ENCODE data around the gene PPM1H.
"Not testable (repeated sequence)": the region's sequence is repeated elsewhere in the genome, so short reads cannot be mapped to it uniquely, and the experiment has no call there.

PPM1H gene

DNA sequence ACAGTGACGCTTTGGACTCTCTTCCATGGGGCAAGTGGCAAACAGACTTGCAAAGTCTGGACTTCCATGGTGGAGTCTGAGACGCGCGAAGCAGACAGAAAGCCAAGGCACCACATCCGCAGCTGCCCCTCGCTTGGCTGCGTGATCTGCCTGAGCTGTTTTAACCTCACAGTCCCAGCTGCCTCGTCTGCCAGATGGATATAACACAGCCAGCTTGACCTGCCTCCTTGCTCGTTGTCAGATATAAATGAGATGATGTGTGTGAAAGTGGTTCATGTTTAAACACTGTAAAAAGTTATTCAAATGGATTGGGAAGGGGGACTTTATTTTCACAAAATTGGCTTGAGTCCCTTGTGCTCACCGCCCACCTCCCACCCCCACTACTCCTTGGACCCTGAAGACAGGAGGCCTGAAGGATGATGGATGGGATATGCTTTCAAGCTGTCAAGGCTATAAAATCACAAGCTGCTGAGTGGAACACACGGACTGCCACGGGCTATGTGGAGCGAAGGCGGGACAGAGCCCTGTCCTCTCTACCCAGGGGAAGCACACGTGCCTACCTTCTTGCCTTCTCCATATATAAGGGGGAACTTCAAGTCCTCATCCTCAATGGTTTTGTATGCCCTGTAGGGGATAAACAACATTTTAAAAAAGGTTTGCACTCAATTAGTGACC is 241.4 kb downstream of the PPM1H start:
- no peak for DNase-seq (ENCODE audit: extremely low read depth in 1 of 2, low read depth in 1 of 2)

GRCh38 chr12:62692884-62693283 is 242.1 kb downstream of the PPM1H start:
- DNase-seq (ENCODE audit: extremely low read depth in 1 of 2, low read depth in 1 of 2): no peak

DNA sequence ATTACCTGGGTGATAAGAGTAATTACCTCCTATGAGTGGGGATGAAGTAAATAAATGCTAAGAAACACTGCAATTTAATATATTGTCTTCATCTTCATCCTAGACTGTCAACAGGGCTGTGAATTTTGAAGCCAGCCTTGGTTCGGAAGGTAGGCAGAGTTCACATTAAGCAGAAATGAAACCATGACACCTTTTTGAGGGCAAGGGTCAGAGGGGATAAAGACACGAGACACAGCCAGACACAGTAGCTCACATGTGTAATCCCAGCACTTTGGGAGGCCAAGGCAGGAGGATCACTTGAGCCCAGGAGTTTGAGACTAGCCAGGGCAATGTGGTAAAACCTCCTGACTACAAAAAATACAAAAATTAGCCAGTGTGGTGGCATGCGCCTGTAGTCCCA is 243.6 kb downstream of the PPM1H start:
- no peak for DNase-seq (ENCODE audit: extremely low read depth in 1 of 2, low read depth in 1 of 2)

- no peak for DNase-seq (ENCODE audit: extremely low read depth in 1 of 2, low read depth in 1 of 2)
Observed at GRCh38 chr12:62689042-62689839, 245.7 kb downstream of the PPM1H start.

GRCh38 chr12:62686938-62687337 is 248.0 kb downstream of the PPM1H start:
- DNase-seq (ENCODE audit: extremely low read depth in 1 of 2, low read depth in 1 of 2): no peak

DNA sequence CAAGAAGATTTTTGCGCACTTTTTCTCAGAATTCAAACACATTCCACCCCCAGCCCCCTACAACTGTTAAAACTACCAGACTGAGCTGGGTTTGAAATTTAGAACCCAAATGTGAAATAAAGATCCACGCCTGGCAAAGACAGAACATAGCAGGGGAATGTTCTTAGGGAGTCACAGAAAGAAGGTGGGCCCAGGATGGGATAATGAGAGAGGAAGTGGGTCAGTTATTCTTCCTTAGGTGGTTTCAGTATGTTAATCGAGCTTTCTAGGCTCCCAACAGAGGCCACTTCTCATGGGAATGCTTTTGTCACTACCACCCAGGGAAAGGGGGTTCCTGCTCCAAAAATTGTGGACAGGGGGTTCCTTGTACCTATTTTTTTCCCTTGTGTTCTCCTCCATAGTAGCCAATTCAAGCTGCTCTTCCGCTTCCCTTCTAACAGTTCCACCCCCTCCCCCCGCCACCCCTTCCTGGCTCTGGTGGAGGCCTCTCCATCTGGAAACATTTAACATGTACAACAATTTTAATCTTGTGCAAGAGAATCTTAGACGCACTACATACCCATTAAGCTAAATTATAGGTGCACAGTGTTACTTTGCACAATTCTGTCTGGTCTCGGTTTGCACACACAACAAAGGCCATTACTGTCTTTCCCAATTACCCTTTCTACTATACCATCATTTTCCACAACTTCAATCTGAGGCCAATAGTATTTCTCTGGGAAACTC is 250.2 kb downstream of the PPM1H start:
- DNase-seq (ENCODE audit: extremely low read depth in 1 of 2, low read depth in 1 of 2): no peak

DNA sequence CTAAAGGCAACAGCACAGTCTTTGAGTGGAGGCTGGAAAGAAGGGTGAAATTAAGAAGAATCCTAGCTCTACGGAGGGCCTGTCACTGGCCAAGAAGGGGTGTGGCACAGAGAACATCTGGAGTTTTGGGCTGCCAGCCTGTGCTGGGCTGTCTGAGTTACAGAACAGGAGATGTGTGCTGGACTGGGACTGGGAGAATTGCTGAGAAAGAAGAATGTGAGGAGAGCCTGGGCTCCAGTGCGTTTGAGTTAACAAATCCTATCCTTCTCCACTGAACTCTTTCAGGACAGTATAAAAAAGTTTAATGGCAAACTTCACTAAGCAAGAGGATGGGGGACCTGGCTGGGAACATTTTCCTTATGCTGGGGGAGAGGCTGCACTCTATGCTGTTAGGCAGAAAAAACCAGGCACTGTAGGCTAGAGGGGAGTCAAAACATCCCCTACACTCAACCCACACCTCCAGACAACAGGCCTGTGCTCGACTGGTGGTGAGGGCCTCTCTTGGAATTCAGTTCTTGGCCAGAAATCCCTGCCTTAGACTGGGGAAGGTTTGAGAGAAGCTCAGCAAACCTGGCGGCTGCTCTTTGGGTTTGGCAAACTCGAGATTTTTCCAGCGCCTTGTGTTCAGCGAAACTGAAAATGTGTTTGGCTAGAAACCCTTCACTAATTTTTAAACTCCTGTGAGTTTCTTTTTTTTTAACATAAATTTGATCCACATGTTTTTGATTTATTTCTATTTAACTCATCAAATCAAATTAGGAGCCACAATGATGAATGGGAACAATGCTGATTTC is 251.0 kb downstream of the PPM1H start:
- no peak for DNase-seq (ENCODE audit: extremely low read depth in 1 of 2, low read depth in 1 of 2)

GRCh38 chr12:62681306-62681705 is 253.6 kb downstream of the PPM1H start:
- DNase-seq (ENCODE audit: extremely low read depth in 1 of 2, low read depth in 1 of 2): no peak

DNA sequence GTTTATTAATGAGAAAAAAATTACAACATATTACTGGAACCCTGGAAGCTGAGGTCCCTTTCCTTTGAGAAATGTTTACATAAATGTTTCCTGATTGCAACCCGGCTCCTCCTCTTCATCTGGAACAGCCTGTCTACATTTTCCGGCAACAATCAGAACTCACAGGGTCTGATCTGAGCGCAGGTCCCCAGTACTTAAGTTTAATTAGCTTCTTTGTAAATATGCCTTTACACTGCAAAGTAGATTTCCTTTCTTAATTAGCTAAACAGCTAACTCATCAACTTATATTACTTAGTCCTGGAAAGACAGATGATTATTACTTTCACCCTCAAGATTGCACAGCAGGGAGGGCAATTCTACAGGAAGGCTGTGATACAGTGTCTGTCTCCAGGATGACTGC is 255.3 kb downstream of the PPM1H start:
- no peak for DNase-seq (ENCODE audit: extremely low read depth in 1 of 2, low read depth in 1 of 2)

GRCh38 chr12:62677355-62677754 is 257.6 kb downstream of the PPM1H start:
- DNase-seq (ENCODE audit: extremely low read depth in 1 of 2, low read depth in 1 of 2): no peak

- DNase-seq (ENCODE audit: extremely low read depth in 1 of 2, low read depth in 1 of 2): no peak
Observed at GRCh38 chr12:62676521-62677307, 258.2 kb downstream of the PPM1H start.

DNA sequence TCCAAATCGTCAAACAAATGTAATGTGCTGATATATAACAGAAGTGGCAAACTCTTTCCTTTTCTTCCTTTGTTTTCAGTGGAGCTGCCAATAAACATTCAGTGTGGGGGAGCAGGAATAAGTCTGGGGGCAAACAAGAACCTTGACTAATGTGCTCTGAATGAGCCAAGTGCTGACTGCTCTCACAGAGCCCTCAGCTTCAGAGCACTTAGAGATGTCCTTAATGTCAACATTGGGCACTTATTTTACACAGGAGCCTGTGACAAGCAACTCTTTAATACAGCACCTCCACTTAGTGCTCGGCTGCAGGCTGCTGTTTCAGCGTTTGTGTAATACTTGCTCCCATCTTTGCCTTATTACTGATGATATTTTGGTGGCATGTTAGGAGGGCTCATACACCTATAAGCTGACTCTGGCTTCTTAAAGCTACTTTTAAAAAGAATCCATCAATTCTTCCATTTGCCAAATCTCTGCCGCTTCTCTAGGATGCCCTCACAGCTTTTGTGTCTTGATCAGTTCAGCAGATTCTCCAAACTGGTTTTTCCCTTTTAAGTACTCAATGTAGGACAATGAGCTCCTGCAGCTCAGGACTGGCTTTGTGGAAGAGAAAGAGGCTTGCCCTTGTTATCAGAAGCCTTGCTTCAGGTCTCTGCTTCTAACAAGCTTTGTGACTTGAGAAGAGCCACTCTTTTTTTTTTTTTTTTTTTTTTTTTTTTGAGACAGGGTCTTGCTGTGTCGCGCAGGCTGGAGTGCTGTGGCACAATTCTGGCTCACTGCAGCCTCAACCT is 261.7 kb downstream of the PPM1H start:
- DNase-seq (ENCODE audit: extremely low read depth in 1 of 2, low read depth in 1 of 2): no peak

DNA sequence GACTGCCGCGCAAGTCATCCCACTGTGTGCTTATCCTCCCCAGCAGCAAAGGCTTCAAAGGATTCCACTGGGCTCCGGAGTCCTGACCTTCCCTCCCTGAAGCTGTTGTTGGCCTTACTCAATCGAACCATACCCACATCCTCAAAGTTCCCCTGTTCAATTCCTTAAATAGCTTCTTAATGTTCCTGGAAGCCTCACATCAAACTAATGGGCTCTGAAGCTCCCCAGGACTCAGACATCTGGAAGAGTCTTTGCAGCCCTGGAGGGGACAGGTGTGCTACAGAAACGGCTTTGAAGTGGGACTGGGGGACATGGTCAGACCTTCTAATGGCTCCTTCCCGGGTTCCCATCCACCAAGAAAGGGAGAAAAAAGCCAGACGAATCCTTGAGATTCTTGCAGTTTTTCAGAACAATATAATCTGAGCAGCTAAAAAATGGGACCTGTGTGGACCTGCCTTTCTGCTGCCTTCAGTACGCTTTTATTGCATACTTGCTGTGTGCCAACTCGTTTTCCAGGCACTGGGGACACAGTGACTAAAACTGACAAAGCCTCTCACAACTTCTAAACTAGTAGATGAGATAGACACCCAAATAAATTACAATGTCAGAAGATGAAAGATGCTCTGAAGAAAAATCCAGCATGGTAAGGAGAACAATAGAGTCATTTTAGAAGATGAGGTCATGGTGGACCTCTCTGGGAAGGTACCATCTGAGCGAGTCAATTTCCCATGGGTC is 263.8 kb downstream of the PPM1H start:
- DNase-seq (ENCODE audit: extremely low read depth in 1 of 2, low read depth in 1 of 2): no peak

GRCh38 chr12:62668782-62669181 is 266.2 kb downstream of the PPM1H start:
- no peak for DNase-seq (ENCODE audit: extremely low read depth in 1 of 2, low read depth in 1 of 2)

GRCh38 chr12:62664951-62665350 is 270.0 kb downstream of the PPM1H start:
- not testable (repeated sequence) for DNase-seq (ENCODE audit: extremely low read depth in 1 of 2, low read depth in 1 of 2)

DNA sequence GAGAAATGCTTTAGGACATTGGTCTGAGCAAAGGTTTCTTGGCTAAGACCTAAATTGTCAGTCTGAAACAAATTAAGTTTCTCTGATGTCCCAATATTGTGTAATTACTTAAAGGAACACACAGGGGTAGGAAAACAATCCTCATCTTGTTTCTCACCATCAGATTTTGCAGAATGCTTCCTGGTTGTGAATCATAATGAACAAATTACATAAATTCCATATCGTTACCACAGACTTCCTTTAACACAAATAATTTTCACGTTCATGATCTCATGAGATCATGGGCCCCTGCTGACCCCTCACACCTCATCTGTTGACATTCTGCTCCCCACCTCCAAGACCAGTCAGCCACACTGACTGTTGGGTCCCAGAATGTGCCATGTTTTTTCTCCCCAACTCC is 274.2 kb downstream of the PPM1H start:
- no peak for DNase-seq (ENCODE audit: extremely low read depth in 1 of 2, low read depth in 1 of 2)

- DNase-seq (ENCODE audit: extremely low read depth in 1 of 2, low read depth in 1 of 2): no peak
Observed at GRCh38 chr12:62659453-62660295, 275.3 kb downstream of the PPM1H start.

DNA sequence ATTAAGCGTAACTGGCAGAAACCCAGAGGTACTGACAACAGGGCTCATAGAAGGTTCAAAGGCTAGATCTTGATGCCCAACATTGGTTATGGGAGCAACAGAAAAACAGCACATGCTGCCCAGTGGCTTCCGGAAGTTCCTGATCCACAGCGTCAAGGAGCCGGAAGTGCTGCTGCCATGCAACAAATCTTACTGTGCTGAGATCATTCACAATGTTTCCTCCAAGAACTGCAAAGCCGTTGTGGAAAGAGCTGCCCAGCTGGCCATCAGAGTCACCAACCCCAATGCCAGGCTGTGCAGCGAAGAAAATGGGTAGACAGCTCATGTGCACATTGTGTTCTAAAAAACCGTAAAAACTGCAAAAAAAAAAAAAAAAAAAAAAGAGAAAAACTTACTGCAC is 276.0 kb downstream of the PPM1H start:
- no peak for DNase-seq (ENCODE audit: extremely low read depth in 1 of 2, low read depth in 1 of 2)

All from activated CD8-positive, alpha-beta memory T cell treated with anti-CD3 and anti-CD28 coated beads for 1 hour (primary cell).